ENCODE results near the gene ADGRG3. TPM values are rescaled to one million over a fixed set of nuclear protein-coding genes. Genes with fewer than 3 reads are reported as not detected.
"Not testable (repeated sequence)": the region's sequence is repeated elsewhere in the genome, so short reads cannot be mapped to it uniquely, and the experiment has no call there.

ADGRG3 gene
- total and polyA plus RNA-seq, 2 of the 13 experiments (the other 11 are each of a cell fraction or from before 2014, with no cell fraction given): 2.7 to 11.8 TPM

- in situ Hi-C loops (cut with HindIII; ENCODE audit: extremely low pct_ligation_motif_present, low pct_unique_long_range_greater_than_20kb); H3K27ac ChIP-seq (ENCODE audit: extremely low read length, insufficient read depth, low read length); intact Hi-C loops (cut with micrococcal nuclease; ENCODE audit: unreplicated experiment); H3K4me3 ChIP-seq (replicated peaks in 1 of 3; ENCODE audit: insufficient read depth in 1 of 3, low read depth in 2 of 3, low read length in 3 of 3); H3K27me3 ChIP-seq (ENCODE audit: control insufficient read depth in 1 of 2, insufficient read depth in 2 of 2, low read length in 2 of 2); H3K9ac ChIP-seq (ENCODE audit: insufficient read depth, low read depth, low read length); ATAC-seq; H4K20me1 ChIP-seq (ENCODE audit: insufficient read depth, low read length); FAIRE-seq; H2AFZ ChIP-seq (ENCODE audit: low read length); H3K36me3 ChIP-seq (replicated peaks in 1 of 2; ENCODE audit: control insufficient read depth in 1 of 2, insufficient read depth in 2 of 2, low read length in 2 of 2); H3K4me2 ChIP-seq (ENCODE audit: low read depth, low read length); DNase-seq (ENCODE audit: low spot score); H3K9me3 ChIP-seq (ENCODE audit: low read length); BruUV-seq (replicated peaks); H3K79me2 ChIP-seq (ENCODE audit: insufficient read depth, low read length): not testable (repeated sequence)
- H3K4me1 ChIP-seq (ENCODE audit: insufficient read depth, low read length): peaks cover 64% of the 10 kb centered on the region
- CTCF ChIA-PET (ENCODE audit: low intra/inter-chr PET ratio, low total read pairs): interaction anchor here (0.9 kb wide), 1 partner anchor 49 kb away, joined by 4 read pairs; no protein-coding TSS in a partner anchor
- TF ChIP-seq RARA (CRISPR knock-in tag; IDR thresholded peaks at IDR 0.05): 0 out of 2 replicates have a peak, but pooled peaks have one; percentile 16
- peak; percentile 42; the same call in 1 of the 2 replicates for TF ChIP-seq CEBPB (IDR thresholded peaks at IDR 0.05; ENCODE audit: borderline replicate concordance, low read depth, low read length)
- peak; percentile 73 for TF ChIP-seq FOSL2 (CRISPR knock-in tag; IDR thresholded peaks at IDR 0.05)
- TF ChIP-seq ZBTB33 (CRISPR knock-in tag; IDR thresholded peaks at IDR 0.05): 0 out of 2 replicates have a peak, but pooled peaks have one; percentile 19
- POLR2A ChIA-PET: interaction anchor here (0.7 to 1.2 kb wide), 3 partner anchors 9 to 64 kb away, joined by 3 to 4 read pairs (median 3); partner anchors contain the start of gene KATNB1
- 62% methylated on average over 7 of the region's 7 CpGs for WGBS (ENCODE audit: low lambda C conversion rate)
Measured at GRCh38 chr16:57671451-57671850, 3.3 kb downstream of the ADGRG3 start.

GRCh38 chr16:57672416-57672815, 4.3 kb downstream of the ADGRG3 start:
- no peak overlapping the region for H3K4me2 ChIP-seq (ENCODE audit: low read depth, low read length)
- POLR2A ChIA-PET: interaction anchor here (0.7 kb wide), 1 partner anchor 31 kb away, joined by 3 read pairs; no protein-coding TSS in a partner anchor
- in situ Hi-C loops (cut with HindIII; ENCODE audit: extremely low pct_ligation_motif_present, low pct_unique_long_range_greater_than_20kb) (no loop called here), intact Hi-C loops (cut with micrococcal nuclease; ENCODE audit: unreplicated experiment) (no loop called here)
- ATAC-seq (no peak), DNase-seq (ENCODE audit: low spot score) (no peak), FAIRE-seq (no peak)
- no peak for TF ChIP-seq ZKSCAN8 (CRISPR knock-in tag; IDR thresholded peaks at IDR 0.05; ENCODE audit: borderline replicate concordance)
- no peak for TF ChIP-seq PHF5A (CRISPR knock-in tag; IDR thresholded peaks at IDR 0.05; ENCODE audit: low read depth, unreplicated experiment)
- no peak overlapping the region for H2AFZ ChIP-seq (ENCODE audit: low read length)
- WGBS (ENCODE audit: low lambda C conversion rate): 65% methylated on average over 3 of the region's 3 CpGs
- no peaks in the 10 kb centered on the region for H3K36me3 ChIP-seq (replicated peaks in 1 of 2; ENCODE audit: control insufficient read depth in 1 of 2, insufficient read depth in 2 of 2, low read length in 2 of 2)
- H3K27me3 ChIP-seq (ENCODE audit: control insufficient read depth in 1 of 2, insufficient read depth in 2 of 2, low read length in 2 of 2): no peaks in the 10 kb centered on the region
- H3K27ac ChIP-seq (ENCODE audit: extremely low read length, insufficient read depth, low read length): no peak overlapping the region
- peaks cover 64% of the 10 kb centered on the region for H3K4me1 ChIP-seq (ENCODE audit: insufficient read depth, low read length)
- no peaks in the 10 kb centered on the region for H4K20me1 ChIP-seq (ENCODE audit: insufficient read depth, low read length)
- H3K9me3 ChIP-seq (ENCODE audit: low read length): no peaks in the 10 kb centered on the region
- no TSS peak for BruUV-seq (replicated peaks)
- no peak overlapping the region for H3K4me3 ChIP-seq (replicated peaks in 1 of 3; ENCODE audit: insufficient read depth in 1 of 3, low read depth in 2 of 3, low read length in 3 of 3)
- CTCF ChIA-PET (ENCODE audit: low intra/inter-chr PET ratio, low total read pairs): no interaction called here
- H3K79me2 ChIP-seq (ENCODE audit: insufficient read depth, low read length): no peaks in the 10 kb centered on the region
- H3K9ac ChIP-seq (ENCODE audit: insufficient read depth, low read depth, low read length): no peak overlapping the region

All from HepG2 (cell line).